Smooth muscle cell (in vitro differentiated cells): ENCODE results near the gene FHIT. TPM values are rescaled to one million over a fixed set of nuclear protein-coding genes. Genes with fewer than 3 reads are reported as not detected.

Experiments
- DNase-seq: peaks from one replicate; lab custom pipeline; 2025; ENCODE audit not compliant: unreplicated experiment; lab: John Stamatoyannopoulos, UW
- H2AFZ ChIP-seq: fragments of 200-600 bp; sonication (generic); 2 replicates; pipeline ENCODE4 v1.6.0; 2016; ENCODE audit warnings: antibody characterized with exemption, low read depth, mild to moderate bottlenecking
- H3F3A ChIP-seq: fragments of 200-600 bp; sonication (generic); 2 replicates; pipeline ENCODE4 v1.6.0; 2017; ENCODE audit warnings: antibody characterized with exemption, low read depth
- H3K27ac ChIP-seq: fragments of 200-600 bp; sonication (generic); 2 replicates; pipeline ENCODE4 v1.5.1; 2016; ENCODE audit warnings: low read depth, mild to moderate bottlenecking
- H3K27me3 ChIP-seq: fragments of 200-600 bp; sonication (generic); 2 replicates; pipeline ENCODE4 v1.6.1; 2016; ENCODE audit warnings: low read depth, mild to moderate bottlenecking
- H3K36me3 ChIP-seq: fragments of 200-600 bp; sonication (generic); 2 replicates; pipeline ENCODE4 v1.5.1; 2016; ENCODE audit warnings: low read depth
- H3K4me1 ChIP-seq: fragments of 200-600 bp; sonication (generic); 2 replicates; pipeline ENCODE4 v1.5.1; 2016; ENCODE audit warnings: low read depth
- H3K4me2 ChIP-seq: fragments of 200-600 bp; sonication (generic); 2 replicates; pipeline ENCODE4 v1.6.0; 2016; ENCODE audit warnings: mild to moderate bottlenecking
- H3K4me3 ChIP-seq: fragments of 200-600 bp; sonication (generic); 2 replicates; pipeline ENCODE4 v1.5.1; 2016; ENCODE audit warnings: mild to moderate bottlenecking
- H3K79me2 ChIP-seq: fragments of 200-600 bp; sonication (generic); 2 replicates; pipeline ENCODE4 v1.6.0; 2016; ENCODE audit warnings: low read depth, mild to moderate bottlenecking
- H3K9ac ChIP-seq: fragments of 200-600 bp; sonication (generic); 2 replicates; pipeline ENCODE4 v1.6.0; 2016; ENCODE audit warnings: low read depth
- H3K9me3 ChIP-seq: fragments of 200-600 bp; sonication (generic); replicated peaks from 2 replicates; pipeline ENCODE4 v1.5.1; 2016; ENCODE audit warnings: low read depth
- H4K20me1 ChIP-seq: fragments of 200-600 bp; sonication (generic); 2 replicates; pipeline ENCODE4 v1.6.0; 2016; ENCODE audit warnings: low read depth
- CTCF ChIP-seq: fragments of 200-600 bp; sonication (generic); IDR thresholded peaks from 2 replicates; pipeline ENCODE4 v1.5.1; 2017; ENCODE audit warnings: borderline replicate concordance, mild to moderate bottlenecking, antibody characterized with exemption; ENCODE audit not compliant: insufficient read depth, poor library complexity, severe bottlenecking
- WGBS: methylation state at CpG from one replicate; pipeline ENCODE4 v1.1.7; 2016; ENCODE audit warnings: low lambda C conversion rate; 5-methylcytosine and 5-hydroxymethylcytosine counted together
- polyA plus RNA-seq: library from polyadenylated mRNA; unstranded; fragments of >200 nt; fragmentation: Nextera tagmentation; extraction: Ambion mirVana; gene quantifications from 2 replicates; pipeline ENCODE4 v1.2.1, GENCODE V29; 2016
- total RNA-seq: library from RNA; depleted of rRNA; stranded (reverse); fragments of >200 nt; gene quantifications from 2 replicates; pipeline ENCODE4 v1.2.3, GENCODE V29; 2014

Gene FHIT
- total and polyA plus RNA-seq, 2 experiments from 2014 or later, result 5.9 to 6.7 TPM

GRCh38 chr3:59832702-59833101 lies 1418.5 kb downstream of the FHIT start:
- H3K4me2 ChIP-seq, result peak overlapping the region; percentile 9
- no peaks in the 10 kb centered on the region for H3K9me3 ChIP-seq
- no peak for TF ChIP-seq CTCF
- no peaks in the 10 kb centered on the region for H3F3A ChIP-seq
- H3K4me1 ChIP-seq, result peaks cover 5% of the 10 kb centered on the region
- H3K27me3 ChIP-seq, result no peaks in the 10 kb centered on the region
- no peak overlapping the region for H3K4me3 ChIP-seq
- no peaks in the 10 kb centered on the region for H4K20me1 ChIP-seq
- H2AFZ ChIP-seq, result no peak overlapping the region
- no peak overlapping the region for H3K9ac ChIP-seq
- WGBS, result 67% methylated on average over 3 of the region's 3 CpGs
- H3K79me2 ChIP-seq, result no peaks in the 10 kb centered on the region
- no peak overlapping the region for H3K27ac ChIP-seq
- no peaks in the 10 kb centered on the region for H3K36me3 ChIP-seq
- DNase-seq, result no peak

GRCh38 chr3:59832241-59832640 lies 1419.0 kb downstream of the FHIT start:
- no peak overlapping the region for H3K9ac ChIP-seq
- H3F3A ChIP-seq, result no peaks in the 10 kb centered on the region
- no peak for DNase-seq
- H2AFZ ChIP-seq, result no peak overlapping the region
- H3K4me2 ChIP-seq, result peak overlapping the region; percentile 12
- no peak for TF ChIP-seq CTCF
- H3K4me3 ChIP-seq, result no peak overlapping the region
- H3K79me2 ChIP-seq, result no peaks in the 10 kb centered on the region
- H4K20me1 ChIP-seq, result no peaks in the 10 kb centered on the region
- 46% methylated on average over 3 of the region's 3 CpGs for WGBS
- no peaks in the 10 kb centered on the region for H3K9me3 ChIP-seq
- H3K27ac ChIP-seq, result no peak overlapping the region
- no peaks in the 10 kb centered on the region for H3K27me3 ChIP-seq
- H3K36me3 ChIP-seq, result no peaks in the 10 kb centered on the region
- peaks cover 5% of the 10 kb centered on the region for H3K4me1 ChIP-seq

GRCh38 chr3:59831394-59831793 lies 1419.9 kb downstream of the FHIT start:
- Histone ChIP-seq H2AFZ (no peak overlapping the region), H3K4me1 (peaks cover 5% of the 10 kb centered on the region), H3K9ac (no peak overlapping the region), H3K9me3 (no peaks in the 10 kb centered on the region), H3K4me3 (no peak overlapping the region), H3K4me2 (no peak overlapping the region), H3K27ac (no peak overlapping the region), H3K27me3 (no peaks in the 10 kb centered on the region), H4K20me1 (no peaks in the 10 kb centered on the region), H3K36me3 (no peaks in the 10 kb centered on the region), H3F3A (no peaks in the 10 kb centered on the region), H3K79me2 (no peaks in the 10 kb centered on the region)
- no peak for DNase-seq
- 61% methylated on average over 2 of the region's 2 CpGs for WGBS
- TF ChIP-seq CTCF, result no peak

GRCh38 chr3:59829527-59829926 lies 1421.7 kb downstream of the FHIT start:
- Histone ChIP-seq H3K4me3 (no peak overlapping the region), H3K27ac (no peak overlapping the region), H3K4me2 (no peak overlapping the region), H3K4me1 (peaks cover 5% of the 10 kb centered on the region), H2AFZ (peak overlapping the region; percentile 19), H3K36me3 (no peaks in the 10 kb centered on the region), H3K9ac (no peak overlapping the region), H3K79me2 (no peaks in the 10 kb centered on the region), H4K20me1 (no peaks in the 10 kb centered on the region), H3K9me3 (no peaks in the 10 kb centered on the region), H3F3A (no peaks in the 10 kb centered on the region), H3K27me3 (no peaks in the 10 kb centered on the region)
- no peak for TF ChIP-seq CTCF
- WGBS, result 67% methylated on average over 1 of the region's 1 CpG
- DNase-seq, result no peak
